GM21529 (cell line): ENCODE measurements around the gene DPEP2.
A peak's percentile ranks its signal among the peaks of the same experiment; 100 is the strongest.
"Not testable (repeated sequence)": the region's sequence is repeated elsewhere in the genome, so short reads cannot be mapped to it uniquely, and the experiment has no call there.

Source experiments
- ATAC-seq: cut with Tn5 transposase; IDR thresholded peaks from one replicate; pipeline ENCODE4 v1.9.1; 2021; ENCODE audit not compliant: unreplicated experiment

The DPEP2 gene, protein sequence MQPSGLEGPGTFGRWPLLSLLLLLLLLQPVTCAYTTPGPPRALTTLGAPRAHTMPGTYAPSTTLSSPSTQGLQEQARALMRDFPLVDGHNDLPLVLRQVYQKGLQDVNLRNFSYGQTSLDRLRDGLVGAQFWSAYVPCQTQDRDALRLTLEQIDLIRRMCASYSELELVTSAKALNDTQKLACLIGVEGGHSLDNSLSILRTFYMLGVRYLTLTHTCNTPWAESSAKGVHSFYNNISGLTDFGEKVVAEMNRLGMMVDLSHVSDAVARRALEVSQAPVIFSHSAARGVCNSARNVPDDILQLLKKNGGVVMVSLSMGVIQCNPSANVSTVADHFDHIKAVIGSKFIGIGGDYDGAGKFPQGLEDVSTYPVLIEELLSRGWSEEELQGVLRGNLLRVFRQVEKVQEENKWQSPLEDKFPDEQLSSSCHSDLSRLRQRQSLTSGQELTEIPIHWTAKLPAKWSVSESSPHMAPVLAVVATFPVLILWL

DNA sequence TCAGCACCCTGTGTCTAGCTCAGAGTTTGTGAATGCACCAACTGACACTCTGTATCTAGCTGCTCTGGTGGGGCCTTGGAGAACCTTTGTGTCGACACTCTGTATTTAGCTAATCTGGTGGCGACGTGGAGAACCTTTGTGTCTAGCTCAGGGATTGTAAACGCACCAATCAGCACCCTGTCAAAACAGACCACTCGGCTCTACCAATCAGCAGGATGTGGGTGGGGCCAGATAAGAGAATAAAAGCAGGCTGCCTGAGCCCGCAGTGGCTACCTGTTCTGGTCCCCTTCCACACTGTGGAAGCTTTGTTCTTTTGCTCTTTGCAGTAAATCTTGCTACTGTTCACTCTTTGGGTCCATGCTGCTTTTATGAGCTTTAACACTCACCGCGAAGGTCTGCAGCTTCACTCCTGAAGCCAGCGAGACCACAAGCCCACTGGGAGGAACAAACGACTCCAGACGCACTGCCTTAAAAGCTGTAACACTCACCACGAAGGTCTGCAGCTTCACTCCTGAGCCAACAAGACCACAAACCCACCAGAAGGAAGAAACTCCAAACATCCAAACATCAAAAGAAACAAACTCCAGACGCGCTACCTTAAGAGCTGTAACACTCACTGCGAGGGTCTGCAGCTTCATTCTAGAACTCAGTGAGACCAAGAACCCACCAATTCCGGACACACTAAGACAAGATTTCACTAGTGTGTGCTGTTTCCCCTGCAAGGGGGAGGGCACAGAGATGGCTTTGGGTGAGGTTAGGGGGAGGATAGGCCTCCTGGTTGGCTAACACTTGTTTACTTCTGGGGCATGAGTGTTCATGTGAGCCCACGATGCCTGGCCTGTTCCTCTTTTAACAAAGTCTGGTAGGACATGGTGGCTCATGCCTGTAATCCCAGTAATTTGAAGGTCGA, at the start of gene DPEP2:
TSS of gene DPEP2 (minus strand) at position 706 of the 910 bp plus-strand sequence. CDS start 6,272 bp downstream, outside the sequence.
- ATAC-seq: not testable (repeated sequence)

DNA sequence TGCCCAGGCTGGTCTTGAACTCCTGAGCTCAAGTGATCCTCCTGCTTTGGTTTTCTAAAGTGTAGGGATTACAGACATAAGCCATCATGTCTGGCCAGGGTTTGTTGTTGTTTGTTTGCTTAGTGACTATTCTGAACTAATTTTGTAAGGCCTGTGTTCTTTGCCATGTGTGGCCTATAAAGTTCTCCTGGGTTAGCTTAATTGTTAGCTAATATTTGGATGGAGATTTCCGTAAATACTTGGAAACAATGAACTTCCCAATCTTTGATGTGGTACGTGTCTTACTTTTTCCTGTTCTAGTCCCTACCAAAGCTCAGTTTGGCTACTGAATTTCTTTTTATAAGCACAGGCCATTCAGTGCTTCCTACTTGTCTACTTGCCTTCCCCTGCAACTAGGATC, 48.7 kb upstream of the DPEP2 start:
- ATAC-seq: no peak

GRCh38 chr16:68046106-68046505, 46.8 kb upstream of the DPEP2 start:
- no peak for ATAC-seq

DNA sequence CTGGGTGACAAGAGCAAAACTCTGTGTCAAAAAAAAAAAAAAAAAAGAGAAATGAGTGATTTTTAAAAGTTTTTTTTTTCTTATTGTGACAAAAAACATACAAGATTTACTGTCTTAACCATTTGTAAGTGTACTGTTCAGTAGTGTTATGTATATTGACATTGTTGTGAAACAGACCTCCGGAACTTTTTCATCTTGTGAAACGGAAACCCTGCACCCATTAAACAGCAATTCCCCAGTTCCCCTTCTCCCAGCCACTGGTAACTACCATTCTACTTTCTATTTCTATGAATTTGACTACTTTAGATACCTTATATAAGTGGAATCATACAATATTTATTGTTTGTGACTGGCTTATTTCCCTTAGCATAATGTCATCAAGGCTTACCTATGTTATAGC, 42.5 kb upstream of the DPEP2 start:
- no peak for ATAC-seq

- peak; percentile 71 for ATAC-seq
Measured at GRCh38 chr16:68040506-68041288, 41.4 kb upstream of the DPEP2 start.

DNA sequence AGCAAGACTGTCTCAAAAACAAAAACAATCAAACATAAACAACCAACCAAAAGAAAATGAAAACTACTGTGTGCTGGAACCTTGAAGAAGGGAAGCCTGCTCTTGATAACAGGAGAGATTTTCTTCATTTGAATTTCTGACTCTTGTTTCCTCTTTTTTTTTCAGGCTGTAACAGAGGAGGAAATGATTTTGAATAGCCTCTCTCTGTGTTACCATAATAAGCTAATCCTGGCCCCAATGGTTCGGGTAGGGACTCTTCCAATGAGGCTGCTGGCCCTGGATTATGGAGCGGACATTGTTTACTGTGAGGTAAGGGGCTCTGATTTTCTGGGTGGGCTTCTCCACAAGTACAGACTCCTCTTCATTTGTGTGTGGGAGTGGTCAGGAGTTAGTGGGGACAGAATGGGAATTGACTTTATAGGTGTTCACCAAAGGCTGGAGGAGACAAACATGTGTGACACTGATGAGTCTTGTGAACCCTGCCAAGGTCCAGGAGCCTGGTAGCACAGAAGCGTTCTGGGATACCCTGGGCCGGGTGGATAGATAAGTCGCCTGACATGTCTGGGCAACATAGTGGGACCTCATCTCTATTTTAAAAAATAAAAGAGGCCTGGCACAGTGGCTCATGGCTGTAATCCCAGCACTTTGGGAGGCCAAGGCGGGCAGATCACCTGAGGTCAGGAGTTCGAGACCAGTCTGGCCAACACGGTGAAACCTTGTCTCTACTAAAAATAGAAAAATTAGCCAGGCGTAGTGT, 38.7 kb upstream of the DPEP2 start:
- ATAC-seq: no peak

DNA sequence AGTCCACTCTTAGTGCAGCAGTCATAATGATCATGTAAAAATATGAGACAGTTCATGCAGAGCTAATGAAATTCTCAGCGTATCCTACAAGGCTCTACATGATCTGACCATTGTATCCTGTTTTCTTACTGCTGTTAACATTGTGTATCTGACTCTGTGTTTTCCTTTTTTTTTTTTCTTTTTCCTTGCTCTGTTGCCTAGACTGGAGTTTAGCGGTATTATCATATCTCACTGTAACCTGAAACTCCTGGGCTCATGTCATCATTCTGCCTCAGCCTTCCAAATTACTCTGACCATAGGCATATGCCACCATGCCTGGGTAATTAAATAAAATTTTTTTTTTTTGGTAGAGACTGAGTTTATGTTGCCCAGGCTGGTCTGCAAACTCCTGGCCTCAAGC, 35.9 kb upstream of the DPEP2 start:
- ATAC-seq: no peak

GRCh38 chr16:68033101-68033500, 33.8 kb upstream of the DPEP2 start:
- ATAC-seq: no peak

GRCh38 chr16:68031951-68032350, 32.7 kb upstream of the DPEP2 start:
- ATAC-seq: no peak

GRCh38 chr16:68030108-68030507, 30.8 kb upstream of the DPEP2 start:
- ATAC-seq: not testable (repeated sequence)

DNA sequence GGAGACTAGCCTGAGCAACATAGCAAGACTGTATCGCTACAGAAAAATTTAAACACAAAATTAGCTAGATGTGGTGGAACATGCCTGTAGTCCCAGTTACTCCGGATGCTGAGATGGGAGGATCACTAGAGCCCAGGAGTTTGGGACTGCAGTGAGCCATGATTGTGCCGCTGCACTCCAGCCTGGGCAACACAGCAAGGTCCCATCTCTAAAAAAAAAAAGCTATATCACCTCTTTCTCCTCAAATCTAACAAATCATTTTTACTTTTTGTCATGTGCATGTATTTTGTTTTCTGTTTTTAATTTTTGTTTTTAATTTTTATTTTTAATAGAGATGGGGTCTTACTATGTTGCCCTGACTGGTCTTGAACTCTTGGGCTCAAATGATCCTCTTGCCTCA, 29.7 kb upstream of the DPEP2 start:
- no peak for ATAC-seq

DNA sequence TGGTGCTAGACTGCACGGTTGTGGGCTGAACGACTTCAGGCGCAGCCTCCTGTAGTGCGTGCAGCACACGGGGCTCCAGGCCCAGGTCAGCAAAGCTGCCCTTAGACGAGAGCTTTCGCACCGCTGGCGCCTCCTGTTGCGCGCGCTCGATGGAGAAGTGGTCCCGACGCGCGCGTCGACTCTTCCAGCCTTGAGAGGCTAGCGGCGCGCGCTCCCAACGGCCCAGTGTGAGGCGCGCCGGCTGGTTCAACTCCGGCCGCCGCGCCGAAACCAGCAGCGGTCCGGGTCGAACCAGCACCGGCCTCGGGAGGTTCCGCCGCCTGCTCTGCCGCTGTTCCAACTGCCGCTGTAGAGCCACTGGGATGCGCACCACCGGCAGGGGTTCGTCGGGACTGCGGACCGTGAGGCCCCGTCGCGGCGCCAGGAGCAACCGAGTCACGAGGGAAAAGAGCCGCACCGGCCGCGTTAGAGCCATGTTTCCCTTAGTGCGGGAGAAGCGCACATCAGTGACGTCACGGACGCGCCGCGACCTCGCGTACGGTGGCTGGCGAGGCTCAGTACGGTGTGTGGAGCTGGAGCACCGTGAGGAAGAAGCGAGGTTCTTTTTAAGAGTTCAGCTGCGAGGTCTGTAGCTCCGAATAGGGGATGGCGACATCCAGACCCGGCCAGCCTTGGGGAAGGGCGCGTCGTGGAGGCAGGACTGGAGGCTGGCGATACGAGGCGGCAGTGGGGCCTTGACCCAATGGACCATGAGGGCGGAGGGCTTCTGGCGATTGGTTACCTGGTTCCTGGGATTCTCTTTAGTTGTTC, 23.6 kb upstream of the DPEP2 start, which contains the start of the genes DDX28 and DUS2:
TSS of gene DDX28 (minus strand) at position 505 of the 810 bp plus-strand sequence. CDS start at position 475, 30 bp downstream.
TSS of gene DUS2 (plus strand) at position 557 of the 810 bp plus-strand sequence. CDS start 14,740 bp downstream, outside the sequence.
- peak; percentile 72 for ATAC-seq

GRCh38 chr16:68022278-68022727, 23.0 kb upstream of the DPEP2 start:
- ATAC-seq: peak; percentile 5

- no peak for ATAC-seq
Measured at GRCh38 chr16:68021490-68021889, 22.2 kb upstream of the DPEP2 start.

DNA sequence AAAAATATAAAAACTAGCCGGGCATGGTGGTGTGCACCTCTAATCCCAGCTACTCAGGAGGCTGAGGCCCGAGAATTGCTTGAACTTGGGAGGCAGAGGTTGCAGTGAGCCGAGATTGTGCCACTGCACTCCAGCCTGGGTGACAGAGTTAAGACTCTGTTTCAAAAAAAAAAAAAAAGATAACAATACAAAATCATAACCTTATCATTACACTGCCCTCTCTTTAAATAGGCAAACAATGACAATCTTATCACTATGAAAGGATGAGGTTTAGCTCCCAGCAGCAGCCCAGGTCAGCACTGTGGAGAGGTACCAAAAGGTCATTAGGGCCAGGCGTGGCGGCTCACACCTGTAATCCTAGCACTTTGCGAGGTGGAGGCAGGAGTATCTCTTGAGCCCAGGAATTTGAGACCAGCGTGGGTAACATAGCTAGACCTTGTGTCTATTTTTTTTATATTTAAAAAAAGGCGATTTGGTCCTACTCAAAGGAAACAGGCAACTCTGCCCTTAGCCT, 19.9 kb upstream of the DPEP2 start:
- no peak for ATAC-seq

DNA sequence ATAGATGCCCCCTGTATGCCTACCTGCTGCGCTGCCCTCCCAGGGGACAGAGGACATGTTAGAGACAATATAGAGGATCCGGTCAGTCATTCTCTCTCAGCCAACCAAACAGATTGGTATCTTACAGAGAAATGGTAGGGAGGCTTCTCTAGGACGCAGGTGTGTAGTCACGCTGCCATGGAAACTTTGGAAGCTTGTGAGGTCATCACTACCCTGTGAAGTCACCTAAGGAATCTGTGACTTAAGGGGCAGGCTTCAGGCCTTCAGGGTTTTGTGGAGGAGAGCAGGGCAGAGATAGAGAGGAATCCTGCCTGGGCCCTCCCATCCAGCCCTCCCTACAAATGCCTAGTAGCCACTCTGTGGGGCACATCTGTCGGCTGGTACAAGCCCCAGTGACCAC, 16.4 kb upstream of the DPEP2 start, which contains the start of gene DPEP2NB:
TSS of gene DPEP2NB (minus strand) at position 231 of the 400 bp plus-strand sequence. CDS start at position 90, 141 bp downstream.
- ATAC-seq: no peak

DNA sequence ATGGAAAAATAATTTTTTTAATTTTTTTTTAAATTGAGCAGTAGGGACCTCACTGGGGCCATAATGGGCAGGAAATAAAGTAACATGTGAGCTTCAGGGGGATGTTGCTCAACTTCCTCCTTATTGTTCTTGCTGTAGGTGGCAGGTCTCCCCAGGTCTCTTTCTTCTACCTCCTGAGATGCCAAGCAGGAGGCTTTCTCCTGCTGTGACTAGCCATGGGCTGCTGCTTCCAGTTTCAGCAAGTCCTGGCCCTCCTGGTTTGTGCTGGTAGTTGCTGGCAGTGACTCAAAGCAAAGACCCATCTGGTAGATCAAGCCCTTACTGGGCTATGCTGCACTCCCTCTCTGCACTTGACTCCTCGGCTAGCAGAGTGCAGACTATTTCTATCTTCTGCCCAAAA, 14.2 kb upstream of the DPEP2 start:
- no peak for ATAC-seq

GRCh38 chr16:68009872-68010271, 10.6 kb upstream of the DPEP2 start:
- ATAC-seq: not testable (repeated sequence)
